A549 (cell line): ENCODE measurements around the gene YBEY. TPM values are rescaled to one million over a fixed set of nuclear protein-coding genes. Genes with fewer than 3 reads are reported as not detected.

Experiments used
- ATAC-seq, 2 experiments: fragments of 200-7000 bp in 1 of 2; fragments of >200 bp in 1 of 2; cut with Nextera tagmentation in 1 of 2; cut with Tn5 transposase in 1 of 2; 3 replicates each; pipeline versions ENCODE4 v1.8.0 to v1.9.1; 2018 to 2020; ENCODE audit warnings: mild to moderate bottlenecking in 1 of 2, moderate library complexity in 1 of 2
- CTCF ChIA-PET: fragments of 300-600 bp; sonication (Branson Sonifier 250); formaldehyde crosslinking; extraction: SDS; loops from one replicate; lab custom pipeline; 2021; ENCODE audit warnings: antibody characterized with exemption, inconsistent platforms; lab: Yijun Ruan, JAX
- POLR2A ChIA-PET: fragments of 350-600 bp; formaldehyde crosslinking; extraction: SDS; loops from one replicate; lab custom pipeline; 2021; ENCODE audit warnings: antibody characterized with exemption, inconsistent platforms; lab: Yijun Ruan, JAX
- DNase-seq, 2 experiments: peaks; one replicate each; pipeline versions ENCODE4 v3.0.0 to v3.0.0-alpha.2; 2011 to 2016; ENCODE audit warnings: low read depth in 1 of 2, low spot score in 1 of 2
- FAIRE-seq: peaks from 2 replicates; lab custom pipeline; 2011; peaks lifted over from hg19 to GRCh38; lab: Jason Lieb, UNC
- H3K27ac ChIP-seq, 2 experiments: fragments of >200 bp; sonication (Bioruptor Twin); formaldehyde crosslinking; 3 replicates each; pipeline ENCODE4 v1.5.1; 2016 to 2017
- H3K4me1 ChIP-seq: fragments of >200 bp; sonication (Bioruptor Twin); formaldehyde crosslinking; 3 replicates; pipeline ENCODE4 v1.6.1; 2016
- H3K4me2 ChIP-seq: fragments of >200 bp; sonication (Bioruptor Twin); formaldehyde crosslinking; 3 replicates; pipeline ENCODE4 v1.6.1; 2016
- H3K4me3 ChIP-seq: fragments of >200 bp; sonication (Bioruptor Twin); formaldehyde crosslinking; 3 replicates; pipeline ENCODE4 v1.5.1; 2016
- H3K9me3 ChIP-seq: fragments of >200 bp; sonication (Bioruptor Twin); formaldehyde crosslinking; 3 replicates; pipeline ENCODE4 v1.6.1; 2016
- CHD4 ChIP-seq: fragments of 200-600 bp; sonication (generic); IDR thresholded peaks from 2 replicates; pipeline ENCODE4 v1.6.1; 2016; ENCODE audit warnings: antibody characterized with exemption, mild to moderate bottlenecking, borderline replicate concordance
- EHF ChIP-seq: fragments of 250-450 bp; sonication (Bioruptor Pico); IDR thresholded peaks from 2 replicates; pipeline ENCODE4 v1.5.0; 2020; ENCODE audit warnings: mild to moderate bottlenecking
- ELK1 ChIP-seq: fragments of 150-350 bp; IDR thresholded peaks from 2 replicates; pipeline ENCODE4 v1.6.1; 2014; ENCODE audit warnings: low read depth, mild to moderate bottlenecking, low read length
- ESRRA ChIP-seq: fragments of 150-350 bp; IDR thresholded peaks from 2 replicates; pipeline ENCODE4 v1.6.1; 2014; ENCODE audit warnings: mild to moderate bottlenecking, low read length, borderline replicate concordance
- FOSL2 ChIP-seq, 2 experiments: fragments of 450-650 bp in 1 of 2; fragments of >200 bp in 1 of 2; sonication (Bioruptor Twin) in 1 of 2; formaldehyde crosslinking; IDR thresholded peaks; 2 replicates each; pipeline versions ENCODE4 v1.5.0 to v1.6.1; 2016 to 2020; ENCODE audit warnings: mild to moderate bottlenecking in 1 of 2, moderate library complexity in 1 of 2
- FOXS1 ChIP-seq: fragments of 250-450 bp; sonication (Bioruptor Pico); IDR thresholded peaks from 2 replicates; pipeline ENCODE4 v1.5.0; 2020; ENCODE audit warnings: mild to moderate bottlenecking, moderate library complexity
- GATA3 ChIP-seq: IDR thresholded peaks from 2 replicates; pipeline ENCODE4 v1.6.1; 2012; ENCODE audit warnings: borderline replicate concordance
- HDAC2 ChIP-seq: fragments of 200-600 bp; sonication (generic); IDR thresholded peaks from 2 replicates; pipeline ENCODE4 v1.6.1; 2016
- HEYL ChIP-seq: fragments of 250-450 bp; sonication (Bioruptor Pico); IDR thresholded peaks from 2 replicates; pipeline ENCODE4 v1.8.0; 2021; ENCODE audit warnings: mild to moderate bottlenecking, moderate library complexity
- HOXA7 ChIP-seq: fragments of 250-450 bp; sonication (Bioruptor Pico); IDR thresholded peaks from 2 replicates; pipeline ENCODE4 v1.5.0; 2020; ENCODE audit warnings: mild to moderate bottlenecking, moderate library complexity
- JUNB ChIP-seq: fragments of >200 bp; sonication (Bioruptor Twin); formaldehyde crosslinking; IDR thresholded peaks from 2 replicates; pipeline ENCODE4 v1.6.1; 2016
- KDM1A ChIP-seq: fragments of 200-600 bp; sonication (generic); IDR thresholded peaks from 2 replicates; pipeline ENCODE4 v1.6.1; 2016; ENCODE audit warnings: low read depth, mild to moderate bottlenecking
- KDM5A ChIP-seq: fragments of 200-600 bp; sonication (generic); IDR thresholded peaks from 2 replicates; pipeline ENCODE4 v1.6.1; 2016; ENCODE audit warnings: antibody characterized with exemption, mild to moderate bottlenecking
- NFE2L2 ChIP-seq: fragments of 150-350 bp; conservative IDR thresholded peaks from 2 replicates; pipeline ENCODE4 v1.6.1; 2014; ENCODE audit warnings: low read length
- NPAS2 ChIP-seq: fragments of 250-450 bp; sonication (Bioruptor Pico); IDR thresholded peaks from 2 replicates; pipeline ENCODE4 v1.8.0; 2022; ENCODE audit warnings: mild to moderate bottlenecking, moderate library complexity, borderline replicate concordance
- NR3C1 ChIP-seq: fragments of >200 bp; sonication (Bioruptor Twin); formaldehyde crosslinking; IDR thresholded peaks from 3 replicates; pipeline ENCODE4 v1.6.1; 2017
- PHF8 ChIP-seq: fragments of 200-600 bp; sonication (generic); IDR thresholded peaks from 2 replicates; pipeline ENCODE4 v1.6.1; 2016; ENCODE audit warnings: low read depth, mild to moderate bottlenecking, antibody characterized with exemption, moderate library complexity, borderline replicate concordance
- RARB ChIP-seq: fragments of 250-450 bp; sonication (Bioruptor Pico); IDR thresholded peaks from 2 replicates; pipeline ENCODE4 v1.8.0; 2021; ENCODE audit warnings: mild to moderate bottlenecking, moderate library complexity
- ZC3H11A ChIP-seq: fragments of 450-650 bp; IDR thresholded peaks from 2 replicates; pipeline ENCODE4 v1.6.1; 2014; ENCODE audit warnings: antibody characterized with exemption, mild to moderate bottlenecking
- ZSCAN20 ChIP-seq: fragments of 250-450 bp; sonication (Bioruptor Pico); IDR thresholded peaks from 2 replicates; pipeline ENCODE4 v1.8.0; 2022; ENCODE audit warnings: mild to moderate bottlenecking, moderate library complexity
- WGBS: methylation state at CpG from one replicate; pipeline ENCODE4 v1.1.6; 2017; ENCODE audit errors: missing lambda C conversion rate; 5-methylcytosine and 5-hydroxymethylcytosine counted together
- polyA plus RNA-seq, 4 experiments: library from polyadenylated mRNA; depleted of rRNA in 3 of 4; stranded (reverse); fragments of >200 nt; fragmentation: RNase III in 1 of 4; extraction: RNeasy Plus Mini Kit Qiagen cat#74134 plus additional on column Dnase treatment in 1 of 4; gene quantifications; 2 replicates in 3 of 4; 3 replicates in 1 of 4; pipeline ENCODE4 v1.2.3, GENCODE V29; 2011 to 2017
- TF ChIP-seq, protein P1 (sequence below): IDR thresholded peaks from 2 replicates; pipeline ENCODE4 v1.6.1; 2012
- TF ChIP-seq, protein P2 (sequence below): fragments of 250-450 bp; sonication (Bioruptor Pico); IDR thresholded peaks from 2 replicates; pipeline ENCODE4 v1.5.0; 2020; ENCODE audit warnings: low read depth, mild to moderate bottlenecking, moderate library complexity
- TF ChIP-seq, protein P3 (sequence below): fragments of 200-600 bp; sonication (generic); IDR thresholded peaks from 2 replicates; pipeline ENCODE4 v1.6.1; 2016; ENCODE audit warnings: antibody characterized with exemption, mild to moderate bottlenecking, moderate library complexity

Gene YBEY
- polyA plus RNA-seq, 2 of the 4 experiments (the other 2 are of a cell fraction) = 31.8 to 45.4 TPM

GRCh38 chr21:46311568-46311967 is 25.4 kb downstream of the YBEY start:
- no peak for ATAC-seq
- no peak for TF ChIP-seq ELK1
- no peak for TF ChIP-seq GATA3
- no peak for TF ChIP-seq NR3C1
- no peak for TF ChIP-seq HEYL
- no peak for TF ChIP-seq HOXA7 (CRISPR knock-in tag)
- no peak for FAIRE-seq
- no peak overlapping the region for H3K27ac ChIP-seq
- H3K9me3 ChIP-seq = no peaks in the 10 kb centered on the region
- no peaks in the 10 kb centered on the region for H3K4me1 ChIP-seq
- DNase-seq = no peak
- ChIA-PET POLR2A (no interaction called here), CTCF (no interaction called here)
- H3K4me3 ChIP-seq = no peak overlapping the region
- H3K4me2 ChIP-seq = no peak overlapping the region

GRCh38 chr21:46312949-46313348 is 26.8 kb downstream of the YBEY start:
- FAIRE-seq (no peak), ATAC-seq (no peak), DNase-seq (no peak)
- Histone ChIP-seq H3K4me1 (no peaks in the 10 kb centered on the region), H3K4me2 (no peak overlapping the region), H3K27ac (no peak overlapping the region), H3K4me3 (no peak overlapping the region), H3K9me3 (no peaks in the 10 kb centered on the region)
- WGBS = 86% methylated on average over 5 of the region's 5 CpGs
- ChIA-PET CTCF (no interaction called here), POLR2A (no interaction called here)
- no peak for TF ChIP-seq KDM5A
- no peak for TF ChIP-seq HEYL
- TF ChIP-seq NPAS2 = no peak
- no peak for TF ChIP-seq JUNB
- TF ChIP-seq ESRRA = no peak
- TF ChIP-seq PHF8 = no peak
- TF ChIP-seq KDM1A = no peak
- TF ChIP-seq ZC3H11A = no peak
- no peak for TF ChIP-seq FOSL2 (IDR thresholded peaks at IDR 0.05)
- TF ChIP-seq FOSL2 (CRISPR knock-in tag; IDR thresholded peaks at IDR 0.05) = no peak
- no peak for TF ChIP-seq NFE2L2
- TF ChIP-seq RARB (CRISPR knock-in tag) = no peak
- TF ChIP-seq HDAC2 = no peak
- TF ChIP-seq, protein P1, sequence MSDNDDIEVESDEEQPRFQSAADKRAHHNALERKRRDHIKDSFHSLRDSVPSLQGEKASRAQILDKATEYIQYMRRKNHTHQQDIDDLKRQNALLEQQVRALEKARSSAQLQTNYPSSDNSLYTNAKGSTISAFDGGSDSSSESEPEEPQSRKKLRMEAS = no peak
- TF ChIP-seq, protein P2, sequence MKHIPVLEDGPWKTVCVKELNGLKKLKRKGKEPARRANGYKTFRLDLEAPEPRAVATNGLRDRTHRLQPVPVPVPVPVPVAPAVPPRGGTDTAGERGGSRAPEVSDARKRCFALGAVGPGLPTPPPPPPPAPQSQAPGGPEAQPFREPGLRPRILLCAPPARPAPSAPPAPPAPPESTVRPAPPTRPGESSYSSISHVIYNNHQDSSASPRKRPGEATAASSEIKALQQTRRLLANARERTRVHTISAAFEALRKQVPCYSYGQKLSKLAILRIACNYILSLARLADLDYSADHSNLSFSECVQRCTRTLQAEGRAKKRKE = no peak
- TF ChIP-seq FOXS1 (CRISPR knock-in tag) = no peak
- no peak for TF ChIP-seq CHD4
- no peak for TF ChIP-seq ZSCAN20 (CRISPR knock-in tag)
- TF ChIP-seq EHF (CRISPR knock-in tag) = no peak
- TF ChIP-seq, protein P3, sequence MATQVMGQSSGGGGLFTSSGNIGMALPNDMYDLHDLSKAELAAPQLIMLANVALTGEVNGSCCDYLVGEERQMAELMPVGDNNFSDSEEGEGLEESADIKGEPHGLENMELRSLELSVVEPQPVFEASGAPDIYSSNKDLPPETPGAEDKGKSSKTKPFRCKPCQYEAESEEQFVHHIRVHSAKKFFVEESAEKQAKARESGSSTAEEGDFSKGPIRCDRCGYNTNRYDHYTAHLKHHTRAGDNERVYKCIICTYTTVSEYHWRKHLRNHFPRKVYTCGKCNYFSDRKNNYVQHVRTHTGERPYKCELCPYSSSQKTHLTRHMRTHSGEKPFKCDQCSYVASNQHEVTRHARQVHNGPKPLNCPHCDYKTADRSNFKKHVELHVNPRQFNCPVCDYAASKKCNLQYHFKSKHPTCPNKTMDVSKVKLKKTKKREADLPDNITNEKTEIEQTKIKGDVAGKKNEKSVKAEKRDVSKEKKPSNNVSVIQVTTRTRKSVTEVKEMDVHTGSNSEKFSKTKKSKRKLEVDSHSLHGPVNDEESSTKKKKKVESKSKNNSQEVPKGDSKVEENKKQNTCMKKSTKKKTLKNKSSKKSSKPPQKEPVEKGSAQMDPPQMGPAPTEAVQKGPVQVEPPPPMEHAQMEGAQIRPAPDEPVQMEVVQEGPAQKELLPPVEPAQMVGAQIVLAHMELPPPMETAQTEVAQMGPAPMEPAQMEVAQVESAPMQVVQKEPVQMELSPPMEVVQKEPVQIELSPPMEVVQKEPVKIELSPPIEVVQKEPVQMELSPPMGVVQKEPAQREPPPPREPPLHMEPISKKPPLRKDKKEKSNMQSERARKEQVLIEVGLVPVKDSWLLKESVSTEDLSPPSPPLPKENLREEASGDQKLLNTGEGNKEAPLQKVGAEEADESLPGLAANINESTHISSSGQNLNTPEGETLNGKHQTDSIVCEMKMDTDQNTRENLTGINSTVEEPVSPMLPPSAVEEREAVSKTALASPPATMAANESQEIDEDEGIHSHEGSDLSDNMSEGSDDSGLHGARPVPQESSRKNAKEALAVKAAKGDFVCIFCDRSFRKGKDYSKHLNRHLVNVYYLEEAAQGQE = no peak
